HPDE6-E6E7 (cell line): Measurements from ENCODE around the gene LYST.

Source experiments
- DNase-seq: peaks from one replicate; pipeline ENCODE4 v3.0.0; 2011; ENCODE audit warnings: missing footprints; ENCODE audit errors: extremely low spot score

Gene LYST

DNA sequence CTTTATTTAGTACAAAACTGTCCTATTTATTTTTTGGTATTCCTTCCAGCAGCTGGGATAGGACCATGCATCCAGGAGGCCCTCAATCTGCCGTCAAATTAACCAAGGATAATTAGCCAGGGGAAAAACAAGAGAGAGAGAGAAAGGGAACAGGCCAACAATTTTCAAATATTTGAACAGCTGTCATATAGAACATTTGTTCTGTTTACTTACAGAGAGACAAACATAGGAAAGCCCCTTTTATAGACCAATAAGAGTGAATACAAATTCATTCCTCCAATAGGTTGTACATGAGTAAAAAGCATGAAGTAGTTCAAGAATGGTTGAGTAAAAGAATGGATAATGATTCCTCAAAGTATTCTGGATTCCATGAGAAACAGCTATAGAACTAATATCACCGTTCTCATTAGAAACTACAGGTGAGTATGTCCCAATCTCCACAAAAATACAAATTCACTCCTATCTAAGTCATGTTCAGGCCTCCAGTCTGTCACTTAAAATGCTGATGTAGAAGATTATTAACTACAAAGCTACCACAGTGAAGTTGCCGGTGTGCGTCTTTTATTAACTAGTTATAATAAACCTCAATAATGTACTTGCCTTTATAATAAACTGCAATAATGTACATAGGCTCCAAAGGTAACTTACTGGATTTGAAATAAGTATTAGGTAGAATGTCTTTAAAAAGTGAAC, 152.4 kb downstream of the LYST start:
- DNase-seq: no peak

DNA sequence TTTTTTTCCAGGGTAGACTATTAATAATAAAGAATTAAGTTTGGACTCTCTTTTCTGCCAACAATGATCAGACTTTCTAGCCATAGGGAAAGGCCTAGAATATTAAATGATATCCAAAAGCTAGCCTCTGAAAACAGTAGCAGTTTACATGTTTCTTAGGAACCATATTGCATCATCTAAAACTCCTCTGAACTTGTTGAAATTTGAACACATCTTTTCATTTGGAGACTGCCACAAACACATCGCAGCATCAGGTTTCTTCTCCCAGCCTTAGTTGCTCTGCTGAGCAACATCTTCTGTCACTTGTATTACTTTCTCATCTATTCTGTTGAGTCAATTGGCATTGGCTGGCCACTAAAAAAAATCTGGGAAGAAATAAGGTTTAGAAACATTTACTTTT, 153.9 kb downstream of the LYST start:
- DNase-seq: no peak

DNA sequence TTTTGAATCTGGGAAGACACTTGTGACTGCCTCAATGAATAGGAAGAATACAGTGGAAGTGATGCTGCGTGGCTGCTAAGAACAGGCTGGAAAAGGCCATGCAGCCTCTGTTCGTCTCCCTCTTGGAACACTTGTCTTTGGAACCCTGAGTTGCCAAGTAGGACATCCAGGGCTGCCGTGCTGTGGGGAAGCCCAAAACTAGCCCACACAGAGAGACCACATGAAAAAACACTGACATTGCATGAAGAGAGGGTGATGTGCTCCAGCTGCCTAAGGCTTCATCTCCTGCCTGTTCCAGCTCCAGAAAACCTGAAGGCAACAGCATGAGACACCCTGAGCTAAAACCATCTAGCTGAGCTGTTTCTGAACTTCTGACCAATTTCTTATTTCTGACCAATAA, 156.0 kb downstream of the LYST start:
- DNase-seq: no peak

DNA sequence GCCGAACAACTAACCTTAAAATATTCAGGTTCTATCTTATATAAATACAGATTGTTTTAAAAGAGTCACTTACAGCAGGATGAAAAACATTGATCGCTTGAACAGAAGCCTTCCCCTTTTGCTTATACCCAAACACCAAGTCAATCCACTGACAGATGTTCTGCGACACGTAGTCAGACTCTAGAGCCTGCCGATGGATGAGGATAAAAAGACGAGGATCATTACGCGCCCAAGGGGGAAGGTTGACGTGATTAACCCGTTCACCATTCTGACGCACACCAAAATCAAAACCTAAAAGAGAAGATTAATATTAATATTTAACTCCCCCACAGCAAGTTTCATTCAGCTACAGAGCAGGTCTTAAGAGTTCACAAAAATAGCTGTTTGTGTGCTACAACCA, 157.7 kb downstream of the LYST start:
- no peak for DNase-seq

DNA sequence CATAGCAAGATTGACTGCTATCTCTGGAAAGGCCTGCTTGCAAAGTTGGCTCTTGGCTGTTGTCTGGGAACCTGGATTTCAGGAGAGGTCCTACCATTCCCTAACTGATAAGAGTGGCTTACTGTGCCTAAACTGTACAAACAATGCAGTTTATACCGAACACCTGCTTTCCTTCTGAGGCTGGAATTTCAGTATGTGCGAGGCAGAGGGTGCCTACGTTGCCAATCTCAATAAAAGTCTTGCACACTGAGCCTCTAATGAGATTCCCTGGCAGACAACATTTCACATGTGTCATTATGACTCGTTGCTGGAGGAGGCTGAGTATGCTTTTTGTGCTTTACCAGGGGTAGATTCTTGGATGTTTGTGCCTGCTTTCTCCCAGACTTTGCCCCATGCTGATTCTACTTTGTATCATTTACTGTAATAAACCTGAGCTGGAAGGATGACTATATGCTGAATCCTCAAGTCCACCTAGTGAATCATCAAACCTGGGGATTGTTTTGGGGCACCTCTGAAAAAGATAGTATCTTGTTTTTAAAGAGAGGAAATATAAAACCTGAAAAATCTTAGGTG, 158.2 kb downstream of the LYST start:
- DNase-seq: peak; percentile 58

DNA sequence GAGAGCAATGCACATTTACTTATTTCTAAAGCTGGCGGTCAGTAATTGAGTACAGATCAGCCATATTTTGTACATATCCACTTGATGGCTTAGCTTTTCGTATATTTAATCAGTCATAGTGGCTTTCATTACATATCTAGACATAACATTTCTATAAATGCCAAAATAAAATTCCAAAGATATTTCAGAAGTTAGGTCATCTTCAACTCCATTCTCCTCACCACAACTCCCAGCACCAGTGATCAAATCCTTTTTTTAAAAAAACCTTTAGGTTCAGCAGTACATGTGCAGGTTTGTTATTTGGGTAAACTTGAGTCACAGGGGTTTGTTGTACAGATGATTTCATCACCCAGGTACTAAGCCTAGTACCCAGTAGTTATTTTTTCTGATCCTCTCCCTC, 163.2 kb downstream of the LYST start:
- DNase-seq: no peak

DNA sequence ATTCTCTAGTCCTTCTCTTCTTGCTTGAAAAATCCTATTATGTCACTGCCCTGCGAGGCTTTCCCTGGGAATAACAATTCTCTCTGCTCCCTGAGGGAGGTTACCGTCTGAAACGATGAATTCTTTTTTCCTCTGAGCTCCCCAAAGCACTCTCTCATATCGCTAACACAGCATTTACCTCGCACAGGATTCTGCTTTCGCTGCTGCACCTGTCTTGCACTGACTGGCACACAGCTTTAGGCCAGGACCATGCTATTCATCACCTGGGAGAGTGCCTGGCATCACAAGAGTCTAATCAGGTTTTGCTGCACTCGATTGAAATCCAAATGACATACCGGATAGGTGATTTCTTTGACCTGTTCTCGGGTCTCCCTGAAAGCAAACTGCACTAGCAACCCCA, 164.3 kb downstream of the LYST start:
- DNase-seq: no peak

DNA sequence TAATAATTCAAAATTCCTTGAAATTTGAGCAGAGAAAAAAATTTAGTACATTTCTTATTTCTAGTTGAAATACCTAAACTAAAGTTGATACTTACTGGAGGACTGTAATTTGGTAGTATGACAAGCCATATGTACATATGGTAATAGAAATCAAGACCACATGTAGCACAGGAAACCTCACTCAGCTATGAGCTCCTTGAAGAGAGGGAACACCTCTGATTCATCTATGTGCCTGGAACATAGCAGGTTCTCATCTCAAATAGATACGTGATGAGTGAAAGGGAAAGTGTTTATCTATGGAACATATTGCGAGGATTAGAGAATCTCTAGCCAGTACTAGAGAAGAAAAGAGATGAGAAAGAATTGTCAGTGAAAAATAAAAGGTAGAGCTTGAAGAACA, 169.2 kb downstream of the LYST start:
- no peak for DNase-seq

DNA sequence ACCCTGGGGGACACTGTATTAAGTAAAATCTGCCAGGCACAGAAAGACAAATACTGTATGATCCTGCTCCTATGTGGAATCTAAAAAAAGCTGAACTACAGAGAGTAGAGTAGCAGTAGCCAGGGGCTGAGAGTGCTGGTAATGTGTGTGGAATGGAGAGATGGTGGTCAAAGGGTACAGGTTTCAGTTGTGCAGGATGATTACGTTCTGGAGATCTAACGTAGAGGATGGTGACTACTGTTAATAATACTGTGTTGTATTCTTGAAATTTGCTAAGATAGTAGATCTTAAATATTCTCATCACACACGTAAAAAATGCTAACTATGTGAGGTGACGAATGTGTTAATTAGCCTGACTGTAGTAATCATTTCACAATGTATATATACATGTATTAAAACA, 177.3 kb downstream of the LYST start:
- no peak for DNase-seq

DNA sequence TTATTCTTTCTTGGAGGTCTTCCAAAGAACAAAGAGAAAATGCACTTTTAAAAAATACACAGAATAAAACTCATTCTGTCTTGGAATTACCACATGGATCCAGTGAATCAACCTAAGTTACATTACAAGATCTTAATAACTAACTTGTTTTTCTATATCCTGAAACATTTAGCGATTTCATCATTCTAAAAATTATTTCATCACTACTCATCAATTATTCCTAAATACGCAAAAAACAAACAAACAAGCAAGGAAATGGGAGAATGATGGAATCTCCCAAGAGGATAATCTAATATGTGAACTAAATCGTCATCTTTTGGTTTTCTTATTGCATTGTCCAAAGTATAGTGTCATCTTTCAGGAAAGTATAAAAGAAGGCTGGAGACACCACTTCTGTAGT, 178.6 kb downstream of the LYST start:
- DNase-seq: no peak

DNA sequence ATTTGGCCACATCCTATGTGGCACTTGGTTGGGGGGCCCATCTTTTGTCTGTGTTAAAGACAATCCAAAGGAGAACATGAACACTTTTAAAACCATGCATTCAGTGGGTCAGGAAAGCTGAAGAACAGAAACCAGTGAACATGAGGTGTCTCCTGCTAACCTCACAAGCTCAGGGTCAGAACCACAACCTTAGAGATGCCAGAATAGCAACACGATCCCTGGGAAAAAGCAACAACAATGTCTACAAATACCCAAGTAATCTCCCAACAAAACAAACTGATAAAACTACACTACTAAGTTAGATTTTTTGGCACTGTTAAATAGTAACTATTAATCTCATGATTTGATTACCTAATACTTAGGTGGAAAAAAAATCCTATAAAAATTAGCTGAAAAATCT, 183.1 kb downstream of the LYST start:
- no peak for DNase-seq

DNA sequence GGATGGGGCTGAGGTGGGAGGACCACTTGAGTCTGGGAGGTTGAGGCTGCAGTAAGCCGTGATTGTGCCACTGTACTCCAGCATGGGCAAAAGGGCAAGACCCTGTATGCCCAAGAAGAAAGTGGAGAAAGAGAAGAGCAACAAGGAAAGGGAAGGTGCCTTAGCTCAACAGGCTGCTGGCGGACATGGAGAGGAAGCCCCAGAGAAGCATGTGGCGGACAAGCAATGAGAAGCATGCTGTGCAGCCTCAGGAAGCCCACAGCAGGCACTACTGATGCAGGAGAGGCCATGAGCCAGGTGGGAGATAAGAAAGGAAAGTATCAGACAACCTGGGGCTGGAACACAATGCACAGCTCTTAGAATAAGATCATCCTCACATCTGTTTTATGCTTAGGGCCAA, 184.5 kb downstream of the LYST start:
- DNase-seq: no peak

DNA sequence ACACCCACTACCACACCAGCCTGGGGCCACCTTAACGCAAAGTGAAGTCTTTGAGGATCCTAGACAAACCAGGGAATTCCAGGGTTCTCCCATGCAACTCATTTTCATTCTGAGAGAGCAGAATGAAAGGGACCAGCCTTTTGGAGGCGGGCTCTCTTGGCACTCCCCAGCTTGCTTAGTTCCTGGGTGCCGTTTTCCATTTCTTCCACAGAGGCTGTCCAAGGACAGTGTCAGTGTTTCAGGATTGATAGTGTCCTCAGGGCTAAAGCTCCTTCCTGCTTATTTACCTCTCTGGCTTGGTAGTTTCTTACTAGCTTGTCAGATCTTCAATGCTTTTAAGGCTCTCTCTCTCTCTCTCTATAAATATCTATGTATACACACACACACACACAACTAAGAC, 187.1 kb downstream of the LYST start:
- no peak for DNase-seq

DNA sequence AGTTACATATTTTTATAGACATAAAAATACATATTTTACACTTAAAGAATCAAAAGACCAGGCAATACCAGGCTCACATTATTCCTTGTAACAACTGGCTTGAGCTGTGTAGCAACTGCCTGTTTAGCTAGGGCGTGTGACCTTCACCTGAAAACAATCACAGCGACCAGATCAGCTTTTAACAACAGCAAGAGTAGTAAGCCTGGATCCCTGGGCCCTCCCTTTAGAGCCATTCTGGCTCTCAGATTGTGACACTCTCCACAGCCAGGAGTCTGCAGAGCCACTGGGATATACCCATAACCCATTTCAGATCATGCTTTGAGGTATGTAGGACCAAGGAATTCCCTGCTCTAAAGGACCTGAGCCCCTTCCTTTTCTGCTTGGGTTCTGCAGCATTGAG, 187.7 kb downstream of the LYST start:
- no peak for DNase-seq

DNA sequence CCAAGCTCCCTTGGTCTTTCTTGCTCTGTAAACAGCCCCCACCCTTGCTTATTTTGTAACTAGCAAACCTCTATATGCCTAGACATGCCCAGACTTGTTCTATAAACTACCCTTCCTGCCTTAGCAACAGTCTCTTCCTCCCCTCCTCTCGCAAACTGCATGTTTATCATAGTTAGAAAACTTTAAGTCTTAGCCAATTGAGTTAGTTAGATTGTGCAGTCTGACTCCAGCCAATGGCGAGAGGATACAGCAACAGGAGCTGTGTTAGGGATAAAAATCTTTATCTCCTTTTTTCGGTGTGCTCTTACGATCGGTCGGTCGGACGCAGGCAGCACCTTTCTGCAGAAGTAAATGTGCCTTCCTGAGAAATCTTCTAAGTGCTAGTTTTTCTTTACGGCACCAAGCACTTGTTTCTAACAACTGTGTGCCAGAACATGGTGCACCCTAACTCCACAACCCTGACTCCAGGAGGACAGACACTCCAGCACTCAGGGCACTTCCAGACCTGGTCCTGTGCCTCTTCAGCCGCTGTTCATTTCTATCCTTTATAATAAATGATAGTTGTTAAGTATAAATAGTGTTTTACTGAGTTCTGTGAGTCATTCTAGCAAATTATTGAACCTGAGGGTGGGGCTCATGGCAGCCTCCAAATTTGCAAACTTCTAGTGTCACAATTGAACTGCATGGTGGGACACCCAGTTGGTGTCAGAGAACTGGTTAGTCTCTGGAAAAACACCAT, 191.4 kb downstream of the LYST start:
- DNase-seq: no peak

DNA sequence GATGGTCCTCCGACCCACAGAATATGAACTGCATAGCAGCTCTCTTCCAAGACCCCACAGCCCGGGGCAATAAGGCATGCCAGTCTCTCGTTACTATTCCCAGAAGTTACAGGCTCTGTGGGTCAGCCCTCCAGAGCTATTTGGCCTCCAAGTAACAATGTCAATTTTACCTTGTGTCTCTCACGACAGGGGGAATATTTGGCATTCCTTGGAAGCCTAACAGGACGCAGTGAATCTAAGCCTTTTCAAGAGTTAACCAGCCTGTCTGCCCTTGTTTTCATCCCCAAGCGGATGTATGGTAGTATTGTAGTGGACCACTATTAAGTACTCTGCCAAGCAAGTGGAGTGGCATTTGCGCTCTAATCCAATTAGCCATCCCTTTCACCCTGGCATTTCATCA, 192.7 kb downstream of the LYST start:
- no peak for DNase-seq

DNA sequence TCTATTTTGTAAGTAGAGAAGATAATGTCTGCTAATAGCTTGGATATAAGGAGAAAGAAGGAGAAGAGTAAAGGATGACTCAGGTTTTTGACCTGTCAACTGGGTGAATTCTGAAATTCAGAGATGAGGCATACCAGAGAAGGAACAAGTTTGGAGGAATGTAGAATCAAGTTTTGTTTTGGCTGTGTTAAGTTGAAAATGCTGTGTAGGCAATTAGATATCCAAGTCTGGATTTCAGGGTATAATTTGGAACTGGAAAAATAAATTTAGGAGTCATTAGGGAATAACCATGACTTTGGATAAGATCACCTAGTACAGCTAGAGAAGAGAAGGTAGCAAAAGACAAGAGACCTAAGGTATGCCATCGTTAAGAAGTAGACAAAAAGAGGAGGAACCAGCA, 194.7 kb downstream of the LYST start:
- DNase-seq: no peak

DNA sequence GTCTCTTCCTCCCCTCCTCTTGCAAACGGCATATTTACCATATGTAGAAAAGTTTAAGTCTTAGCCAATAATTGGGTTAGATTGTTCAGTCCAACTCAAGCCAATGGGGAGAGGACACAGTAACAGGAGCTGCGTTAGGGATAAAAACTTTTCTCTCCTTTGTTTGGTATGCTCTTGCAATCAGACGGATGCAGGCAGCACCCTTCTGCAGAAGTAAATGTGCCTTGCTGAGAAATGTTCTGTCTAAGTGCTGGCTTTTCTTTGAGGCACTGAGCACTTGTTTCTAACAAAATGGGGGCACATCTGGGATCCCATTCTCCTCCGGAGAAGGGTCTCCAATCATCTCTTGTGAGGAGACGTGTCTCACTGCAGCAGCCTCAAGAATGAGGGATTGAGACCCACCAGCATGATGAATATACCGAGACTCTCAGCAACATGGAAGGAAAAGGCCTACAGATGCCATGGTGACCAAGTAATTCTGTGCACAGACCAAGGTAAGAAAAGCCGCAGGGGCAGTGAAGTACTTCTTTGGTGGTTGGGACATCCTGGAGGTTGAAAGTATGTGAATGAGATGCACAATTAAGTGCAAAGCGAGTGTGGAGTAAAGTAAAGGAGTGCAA, 196.4 kb downstream of the LYST start:
- DNase-seq: no peak

DNA sequence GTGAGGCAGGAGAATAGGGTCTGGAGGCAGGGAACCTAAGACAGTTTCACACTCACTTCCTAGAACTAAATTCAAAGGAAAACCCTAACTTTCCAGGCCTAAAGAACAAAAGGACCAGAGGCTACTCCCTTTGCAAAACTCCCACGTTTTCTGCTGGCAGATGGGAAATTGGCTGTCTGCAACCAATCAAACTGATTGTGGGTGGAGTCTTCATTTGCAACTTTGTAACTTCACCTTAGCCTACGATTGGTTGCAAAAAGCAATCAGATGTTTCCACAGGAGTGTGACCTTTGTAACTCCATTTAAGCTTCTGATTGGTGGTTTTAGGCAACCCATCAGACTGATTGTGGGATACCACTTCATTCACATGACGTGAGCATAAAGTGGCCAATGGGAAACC, 197.4 kb downstream of the LYST start:
- no peak for DNase-seq

DNA sequence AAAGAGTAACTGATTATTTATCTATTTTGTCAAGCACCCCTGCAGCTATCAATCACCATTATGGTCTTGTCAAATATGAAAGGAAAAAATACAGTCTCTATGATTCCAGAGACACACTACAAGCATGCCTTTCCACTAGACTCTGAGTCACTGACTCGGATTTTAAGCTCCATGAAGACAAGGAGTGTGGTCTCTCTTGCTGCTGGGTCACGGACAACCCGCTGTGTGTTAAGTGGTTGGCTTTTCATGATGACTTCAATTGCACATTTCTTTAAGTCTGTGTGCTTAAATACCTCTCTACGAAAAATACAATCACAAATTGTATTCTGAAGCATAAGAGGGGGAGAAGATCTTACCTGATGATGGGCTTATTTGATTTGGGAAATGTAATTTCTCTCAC, 203.1 kb downstream of the LYST start:
- DNase-seq: no peak

DNA sequence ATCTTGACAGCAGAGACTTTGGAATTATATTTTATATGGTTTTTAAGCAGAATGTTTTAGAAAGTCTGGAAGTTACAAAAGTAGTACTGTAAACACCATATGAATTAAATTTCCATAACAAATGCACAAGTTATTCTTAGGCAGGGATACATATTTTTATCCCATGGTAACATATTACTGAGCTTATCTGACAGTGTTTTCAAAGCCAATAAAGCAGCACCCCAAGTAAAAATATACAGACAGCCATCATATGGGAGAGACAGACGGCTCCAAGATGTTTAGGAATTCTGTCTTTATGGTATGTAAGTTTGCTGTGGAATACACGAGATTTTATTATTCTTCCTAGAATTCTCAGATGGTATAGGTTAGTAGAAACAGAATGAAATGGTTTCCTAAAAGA, 205.1 kb downstream of the LYST start:
- DNase-seq: no peak

DNA sequence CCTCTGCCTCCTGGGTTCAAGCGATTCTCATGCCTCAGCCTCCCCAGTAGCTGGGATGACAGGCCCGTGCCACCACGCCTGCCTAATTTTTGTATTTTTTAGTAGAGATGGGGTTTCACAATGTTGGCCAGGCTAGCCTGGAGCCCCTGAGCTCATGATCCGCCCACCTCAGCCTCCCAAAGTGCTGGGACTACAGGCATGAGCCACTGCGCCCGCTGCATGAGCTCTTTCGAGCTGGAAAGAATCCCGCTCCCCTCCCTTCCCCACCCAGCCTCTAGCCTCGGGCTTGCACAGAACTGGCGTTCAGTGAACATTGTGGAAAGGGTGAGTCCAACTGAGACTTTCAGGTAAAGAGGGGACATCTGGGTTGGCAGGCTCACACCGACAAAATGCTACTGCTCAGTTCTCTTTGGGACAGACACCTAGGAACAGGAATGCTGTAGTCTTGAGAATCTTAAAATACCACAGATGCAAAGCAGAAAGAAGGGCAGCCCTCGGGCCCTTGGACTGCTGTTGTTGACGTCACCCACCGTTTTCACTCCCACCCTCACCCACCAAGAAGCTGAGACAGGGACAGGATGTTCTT, 207.4 kb downstream of the LYST start:
- DNase-seq: no peak
